Endothelial cell of umbilical vein (primary cell): ENCODE results near the gene RHOG. TPM values are rescaled to one million over a fixed set of nuclear protein-coding genes. Genes with fewer than 3 reads are reported as not detected.

ENCODE experiments used
- BruUV-seq: library from RNA; stranded (reverse); fragments of 400-500 nt; replicated peaks from 2 replicates; lab custom pipeline; 2021; lab: Mats Ljungman, UMichigan
- CTCF ChIA-PET: fragments of 300-600, 350-600 bp; sonication (Branson Sonifier 250); formaldehyde crosslinking; loops from one replicate; lab custom pipeline; 2021; ENCODE audit warnings: antibody characterized with exemption, inconsistent platforms; lab: Charles Lee
- POLR2A ChIA-PET: fragments of 300-600, 350-600 bp; sonication (Branson Sonifier 250); formaldehyde crosslinking; loops from one replicate; lab custom pipeline; 2021; ENCODE audit warnings: antibody characterized with exemption, inconsistent platforms; lab: Charles Lee
- DNase-seq: peaks from one replicate; pipeline ENCODE4 v3.0.0-alpha.2; 2011; ENCODE audit warnings: low read depth, low spot score
- FAIRE-seq: peaks from 2 replicates; lab custom pipeline; 2011; peaks lifted over from hg19 to GRCh38; lab: Jason Lieb, UNC
- H2AFZ ChIP-seq: 2 replicates; pipeline ENCODE4 v1.6.0; 2012; ENCODE audit warnings: low read depth, low read length, control low read depth, inconsistent platforms
- H3K27ac ChIP-seq: 2 replicates; pipeline ENCODE4 v1.5.1; 2011; ENCODE audit warnings: low read depth, mild to moderate bottlenecking, control low read depth, low read length, moderate library complexity; ENCODE audit not compliant: insufficient read depth
- H3K27me3 ChIP-seq, 2 experiments: 2 replicates each; pipeline versions ENCODE4 v1.6.0 to v1.6.1; 2011; ENCODE audit warnings: low read length in 2 of 2, mixed read lengths in 1 of 2; ENCODE audit not compliant: control insufficient read depth in 2 of 2, insufficient read depth in 2 of 2
- H3K36me3 ChIP-seq, 2 experiments: 2 replicates in 1 of 2; 3 replicates in 1 of 2; pipeline ENCODE4 v1.5.1; 2011; ENCODE audit warnings: low read length in 2 of 2, mild to moderate bottlenecking in 1 of 2, moderate library complexity in 1 of 2; ENCODE audit not compliant: control insufficient read depth in 2 of 2, insufficient read depth in 2 of 2; ENCODE audit errors: extremely low read depth in 1 of 2
- H3K4me1 ChIP-seq: 3 replicates; pipeline ENCODE4 v1.5.1; 2011; ENCODE audit warnings: mild to moderate bottlenecking, low read length; ENCODE audit not compliant: control insufficient read depth, insufficient read depth; ENCODE audit errors: extremely low read depth
- H3K4me2 ChIP-seq: 2 replicates; pipeline ENCODE4 v1.6.1; 2011; ENCODE audit warnings: low read length, control low read depth, mixed read lengths; ENCODE audit not compliant: insufficient read depth
- H3K4me3 ChIP-seq, 3 experiments: fragments of 200-600 bp in 1 of 3; sonication (generic), shearing (Covaris generic) in 1 of 3; replicated peaks in 1 of 3; 2 replicates each; pipeline ENCODE4 v1.5.1; 2011 to 2016; ENCODE audit warnings: control low read depth in 3 of 3, low read length in 3 of 3, mild to moderate bottlenecking in 2 of 3, inconsistent platforms in 1 of 3, low read depth in 1 of 3, moderate library complexity in 1 of 3; ENCODE audit not compliant: insufficient read depth in 1 of 3
- H3K79me2 ChIP-seq: 2 replicates; pipeline ENCODE4 v1.6.0; 2012; ENCODE audit warnings: low read length, inconsistent platforms; ENCODE audit not compliant: control insufficient read depth, insufficient read depth
- H3K9ac ChIP-seq: replicated peaks from 2 replicates; pipeline ENCODE3; 2011; ENCODE audit warnings: low read length, control low read depth; ENCODE audit not compliant: insufficient read depth; ENCODE audit errors: extremely low read depth
- H3K9me1 ChIP-seq: replicated peaks from 3 replicates; pipeline ENCODE4 v1.6.0; 2011; ENCODE audit warnings: mild to moderate bottlenecking, low read length; ENCODE audit not compliant: control insufficient read depth, insufficient read depth; ENCODE audit errors: extremely low read depth
- H3K9me3 ChIP-seq: replicated peaks from 2 replicates; pipeline ENCODE4 v1.5.1; 2012; ENCODE audit warnings: low read length, inconsistent platforms; ENCODE audit not compliant: control insufficient read depth, insufficient read depth
- H4K20me1 ChIP-seq: replicated peaks from 2 replicates; pipeline ENCODE3; 2011; ENCODE audit warnings: mild to moderate bottlenecking, low read length; ENCODE audit not compliant: control insufficient read depth, insufficient read depth; ENCODE audit errors: extremely low read depth
- CTCF ChIP-seq, 2 donors: IDR thresholded peaks; 1 replicate in 1 of 2; 2 replicates in 1 of 2; pipeline ENCODE4 v1.5.1; 2011; ENCODE audit warnings: low read length in 2 of 2, mild to moderate bottlenecking in 2 of 2, moderate library complexity in 2 of 2, control low read depth in 1 of 2, inconsistent platforms in 1 of 2, low read depth in 1 of 2; ENCODE audit not compliant: insufficient read depth in 1 of 2; ENCODE audit errors: extremely low read depth in 1 of 2
- EZH2 ChIP-seq: IDR thresholded peaks from 2 replicates; pipeline ENCODE4 v1.6.1; 2012; ENCODE audit warnings: borderline replicate concordance, low read depth, mild to moderate bottlenecking, moderate library complexity, low read length, inconsistent platforms; ENCODE audit not compliant: severe bottlenecking
- GATA2 ChIP-seq: IDR thresholded peaks from 2 replicates; pipeline ENCODE4 v1.7.0; 2011; ENCODE audit warnings: low read depth, mild to moderate bottlenecking, moderate library complexity, mixed read lengths, low read length; ENCODE audit not compliant: insufficient read length, insufficient read depth
- MYC ChIP-seq: IDR thresholded peaks from one replicate; pipeline ENCODE4 v1.6.1; 2011; ENCODE audit warnings: mild to moderate bottlenecking, low read depth, low read length
- POLR2A ChIP-seq: IDR thresholded peaks from 2 replicates; pipeline ENCODE4 v1.6.1; 2012; ENCODE audit warnings: low read depth, mild to moderate bottlenecking, control low read depth, low read length
- POLR2AphosphoS5 ChIP-seq: IDR thresholded peaks from 2 replicates; pipeline ENCODE4 v1.6.1; 2012; ENCODE audit warnings: low read depth, mild to moderate bottlenecking, control low read depth, low read length, moderate library complexity; ENCODE audit not compliant: insufficient read depth
- dilution Hi-C: fragments of 300-500 bp; cut with MboI; formaldehyde crosslinking; loops from one replicate; pipeline ENCODE4 v1.15.0; 2019; ENCODE audit warnings: low sequenced_read_pairs; ENCODE audit not compliant: extremely low pct_ligation_motif_present
- intact Hi-C: fragments of 100-400 bp; cut with micrococcal nuclease; formaldehyde crosslinking; loops from one replicate; pipeline ENCODE4 v1.10.0; 2022
- polyA plus RNA-seq, 4 experiments: library from polyadenylated mRNA; depleted of rRNA in 3 of 4; stranded (reverse) in 3 of 4; unstranded in 1 of 4; fragments of >200 nt; gene quantifications; 2 replicates each; pipeline versions ENCODE4 v1.2.1 to v1.2.3, GENCODE V29; 2011 to 2012; ENCODE audit warnings: missing spikeins in 1 of 4
- total RNA-seq: library from RNA; stranded (reverse); gene quantifications from 2 replicates; pipeline ENCODE4 v1.2.3, GENCODE V29; 2021

Gene RHOG
- total and polyA plus RNA-seq, 2 donors (not counting 3 experiments of a cell fraction or from before 2014, with no cell fraction given), result 69.0 to 119 TPM

- H3K4me3 ChIP-seq, result no peak overlapping the region
- no peaks in the 10 kb centered on the region for H3K79me2 ChIP-seq
- peaks cover 0 to 3% of the 10 kb centered on the region in 2 experiments for H3K27me3 ChIP-seq
- no peaks in the 10 kb centered on the region for H3K36me3 ChIP-seq
- peak; percentile 81 for FAIRE-seq
- intact Hi-C loops (loop anchor here (1.0 kb wide), 1 partner anchor 223 kb away; no protein-coding TSS in a partner anchor), dilution Hi-C loops (no loop called here)
- H3K4me2 ChIP-seq, result no peak overlapping the region
- peak; percentile 51 for DNase-seq
- no TSS peak for BruUV-seq
- H4K20me1 ChIP-seq, result no peaks in the 10 kb centered on the region
- no peak overlapping the region for H2AFZ ChIP-seq
- H3K9me3 ChIP-seq, result no peaks in the 10 kb centered on the region
- no peaks in the 10 kb centered on the region for H3K4me1 ChIP-seq
- no peak overlapping the region for H3K27ac ChIP-seq
- no peak overlapping the region for H3K9ac ChIP-seq
- H3K9me1 ChIP-seq, result no peaks in the 10 kb centered on the region
- CTCF ChIA-PET, result interaction anchor here (0.6 to 13.5 kb wide), 70 partner anchors 9 to 299 kb away, joined by 3 to 871 read pairs (median 4); partner anchors contain the start of genes NUP98, PGAP2 and RHOG
- POLR2A ChIA-PET, result interaction anchor here (0.5 to 1.0 kb wide), 2 partner anchors 23 to 176 kb away, joined by 4 read pairs; no protein-coding TSS in a partner anchor
- TF ChIP-seq CTCF (IDR thresholded peaks at IDR 0.05; ENCODE audit: extremely low read depth in 1 of 2, insufficient read depth in 1 of 2, low read depth in 1 of 2, low read length in 2 of 2), result peak; percentile 51 to 59
- no peak for TF ChIP-seq GATA2
These were observed 8.6 kb upstream of the RHOG start for GRCh38 chr11:3849297-3849874.

- Histone ChIP-seq H3K4me3 (no peak overlapping the region), H3K9me3 (no peaks in the 10 kb centered on the region), H4K20me1 (no peaks in the 10 kb centered on the region), H3K4me1 (peaks cover 4% of the 10 kb centered on the region), H2AFZ (no peak overlapping the region), H3K9ac (no peak overlapping the region), H3K27ac (no peak overlapping the region), H3K36me3 (no peaks in the 10 kb centered on the region), H3K4me2 (no peak overlapping the region), H3K9me1 (no peaks in the 10 kb centered on the region), H3K27me3 (peaks cover 0 to 3% of the 10 kb centered on the region in 2 experiments), H3K79me2 (no peaks in the 10 kb centered on the region)
- intact Hi-C loops, result no loop called here
- dilution Hi-C loops, result no loop called here
- POLR2A ChIA-PET, result no interaction called here
- no TSS peak for BruUV-seq
- TF ChIP-seq MYC (no peak), POLR2A (no peak), EZH2 (no peak), POLR2AphosphoS5 (no peak)
- DNase-seq, result no peak
- CTCF ChIA-PET, result interaction anchor here (3.1 to 13.5 kb wide), 2 partner anchors 9 to 224 kb away, joined by 19 to 871 read pairs; partner anchors contain the start of gene STIM1
- FAIRE-seq, result no peak
These were observed 4.9 kb upstream of the RHOG start for GRCh38 chr11:3845670-3846069.
